Colonic mucosa (tissue), 4 donors: ENCODE data around the gene SPOPL. TPM values are rescaled to one million over a fixed set of nuclear protein-coding genes. Genes with fewer than 3 reads are reported as not detected.

Experiments used
- DNase-seq: peaks from one replicate; pipeline ENCODE4 v3.0.0-alpha.2; 2020
- H3K27ac ChIP-seq: fragments of 200-600 bp; one replicate; pipeline ENCODE4 v1.8.0; 2021
- H3K27me3 ChIP-seq: fragments of 200-600 bp; one replicate; pipeline ENCODE4 v1.8.0; 2021
- H3K36me3 ChIP-seq: fragments of 200-600 bp; one replicate; pipeline ENCODE4 v1.8.0; 2021
- H3K4me1 ChIP-seq: fragments of 200-600 bp; one replicate; pipeline ENCODE4 v1.8.0; 2021; ENCODE audit warnings: mild to moderate bottlenecking
- H3K4me3 ChIP-seq: fragments of 200-600 bp; one replicate; pipeline ENCODE4 v1.8.0; 2021
- H3K9ac ChIP-seq, 2 donors: one replicate each; pipeline ENCODE4 v1.7.0; 2013; ENCODE audit warnings: control low read depth in 2 of 2, low read depth in 2 of 2, low read length in 2 of 2
- H3K9me3 ChIP-seq: fragments of 200-600 bp; one replicate; pipeline ENCODE4 v1.8.0; 2021
- CTCF ChIP-seq: fragments of 200-600 bp; IDR thresholded peaks from one replicate; pipeline ENCODE4 v1.8.0; 2022; ENCODE audit warnings: antibody characterized with exemption, mild to moderate bottlenecking
- intact Hi-C: fragments of 100-400 bp; cut with DNase I; formaldehyde crosslinking; loops from one replicate; pipeline ENCODE4 v1.14.1; 2022
- total RNA-seq, 2 donors: library from RNA; stranded (reverse); fragmentation: NEBNext Ultra II Directional in 1 of 2; extraction: Animal tissue kit (Norgen Biotek cat#: 25700) in 1 of 2; gene quantifications; one replicate each; pipeline ENCODE4 v1.2.1, GENCODE V29; 2021
- donor health status: healthy.
- donor health status: DM: no; HTN: no; CAD: no.
- donor health status: DM: no; HTN: no; CAD: no.

Gene SPOPL
- total RNA-seq, 2 donors from 2014 or later, result 23.5 to 38.0 TPM

GRCh38 chr2:138617026-138617425 is 115.5 kb downstream of the SPOPL start:
- Histone ChIP-seq H3K27ac (no peak overlapping the region), H3K9me3 (no peaks in the 10 kb centered on the region), H3K36me3 (no peaks in the 10 kb centered on the region), H3K27me3 (no peaks in the 10 kb centered on the region), H3K9ac (no peak overlapping the region), H3K4me1 (no peaks in the 10 kb centered on the region), H3K4me3 (no peak overlapping the region)
- no peak for DNase-seq
- intact Hi-C loops, result no loop called here
- TF ChIP-seq CTCF, result no peak

- Histone ChIP-seq H3K9me3 (no peaks in the 10 kb centered on the region), H3K9ac (no peak overlapping the region), H3K27ac (no peak overlapping the region), H3K4me3 (no peak overlapping the region), H3K27me3 (no peaks in the 10 kb centered on the region), H3K36me3 (no peaks in the 10 kb centered on the region), H3K4me1 (no peaks in the 10 kb centered on the region)
- TF ChIP-seq CTCF, result no peak
- no peak for DNase-seq
- intact Hi-C loops, result no loop called here
Measured at GRCh38 chr2:138618971-138619370, 117.4 kb downstream of the SPOPL start.

GRCh38 chr2:138620431-138620830 is 118.9 kb downstream of the SPOPL start:
- no peaks in the 10 kb centered on the region for H3K36me3 ChIP-seq
- no peaks in the 10 kb centered on the region for H3K9me3 ChIP-seq
- DNase-seq, result no peak
- no peaks in the 10 kb centered on the region for H3K4me1 ChIP-seq
- H3K27me3 ChIP-seq, result no peaks in the 10 kb centered on the region
- H3K9ac ChIP-seq, result no peak overlapping the region
- TF ChIP-seq CTCF, result no peak
- no peak overlapping the region for H3K4me3 ChIP-seq
- intact Hi-C loops, result no loop called here
- H3K27ac ChIP-seq, result no peak overlapping the region

GRCh38 chr2:138621139-138621538 is 119.6 kb downstream of the SPOPL start:
- H3K27me3 ChIP-seq, result no peaks in the 10 kb centered on the region
- H3K36me3 ChIP-seq, result no peaks in the 10 kb centered on the region
- no peak overlapping the region for H3K27ac ChIP-seq
- no peak for DNase-seq
- no peak overlapping the region for H3K4me3 ChIP-seq
- no peaks in the 10 kb centered on the region for H3K4me1 ChIP-seq
- H3K9ac ChIP-seq, result no peak overlapping the region
- no peaks in the 10 kb centered on the region for H3K9me3 ChIP-seq
- intact Hi-C loops, result no loop called here
- no peak for TF ChIP-seq CTCF

GRCh38 chr2:138622613-138623012 is 121.0 kb downstream of the SPOPL start:
- H3K9me3 ChIP-seq, result no peaks in the 10 kb centered on the region
- H3K27ac ChIP-seq, result no peak overlapping the region
- TF ChIP-seq CTCF, result no peak
- H3K4me1 ChIP-seq, result no peaks in the 10 kb centered on the region
- DNase-seq, result no peak
- H3K27me3 ChIP-seq, result no peaks in the 10 kb centered on the region
- H3K36me3 ChIP-seq, result no peaks in the 10 kb centered on the region
- intact Hi-C loops, result no loop called here
- no peak overlapping the region for H3K4me3 ChIP-seq
- H3K9ac ChIP-seq, result no peak overlapping the region
